ENCODE data around the gene CTSW. TPM values are rescaled to one million over a fixed set of nuclear protein-coding genes. Genes with fewer than 3 reads are reported as not detected.
A peak's percentile ranks its signal among the peaks of the same experiment; 100 is the strongest.
"Not testable (repeated sequence)": the region's sequence is repeated elsewhere in the genome, so short reads cannot be mapped to it uniquely, and the experiment has no call there.

Gene CTSW, protein sequence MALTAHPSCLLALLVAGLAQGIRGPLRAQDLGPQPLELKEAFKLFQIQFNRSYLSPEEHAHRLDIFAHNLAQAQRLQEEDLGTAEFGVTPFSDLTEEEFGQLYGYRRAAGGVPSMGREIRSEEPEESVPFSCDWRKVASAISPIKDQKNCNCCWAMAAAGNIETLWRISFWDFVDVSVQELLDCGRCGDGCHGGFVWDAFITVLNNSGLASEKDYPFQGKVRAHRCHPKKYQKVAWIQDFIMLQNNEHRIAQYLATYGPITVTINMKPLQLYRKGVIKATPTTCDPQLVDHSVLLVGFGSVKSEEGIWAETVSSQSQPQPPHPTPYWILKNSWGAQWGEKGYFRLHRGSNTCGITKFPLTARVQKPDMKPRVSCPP
- not detected in 2 replicates for total RNA-seq (2014; rRNA removed; shearing (Covaris generic))

- no peak for DNase-seq (ENCODE audit: low spot score)
These were observed at the start of gene CTSW for GRCh38 chr11:65879617-65880016. TSS of gene CTSW (plus strand) at chr11:65879837. CDS start at chr11:65879855, 18 bp downstream.

DNA sequence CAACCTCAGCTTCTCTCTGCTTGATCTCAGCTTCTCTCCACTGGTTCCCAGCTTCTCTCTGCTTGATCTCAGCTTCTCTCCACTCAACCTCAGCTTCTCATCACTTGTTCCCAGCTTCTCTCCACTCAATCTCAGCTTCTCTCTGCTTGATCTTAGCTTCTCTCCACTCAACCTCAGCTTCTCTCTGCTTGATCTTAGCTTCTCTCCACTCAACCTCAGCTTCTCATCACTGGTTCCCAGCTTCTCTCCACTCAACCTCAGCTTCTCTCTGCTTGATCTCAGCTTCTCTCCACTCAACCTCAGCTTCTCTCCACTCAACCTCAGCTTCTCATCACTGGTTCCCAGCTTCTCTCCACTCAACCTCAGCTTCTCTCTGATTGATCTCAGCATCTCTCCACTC lies 47.4 kb upstream of the CTSW start:
- not testable (repeated sequence) for DNase-seq (ENCODE audit: low spot score)

- no peak for DNase-seq (ENCODE audit: low spot score)
These were observed 46.2 kb upstream of the CTSW start, which contains the start of gene SNX32 for GRCh38 chr11:65833297-65834030. TSS of gene SNX32 (plus strand) at chr11:65833963. CDS start at chr11:65834066, 103 bp downstream.

DNA sequence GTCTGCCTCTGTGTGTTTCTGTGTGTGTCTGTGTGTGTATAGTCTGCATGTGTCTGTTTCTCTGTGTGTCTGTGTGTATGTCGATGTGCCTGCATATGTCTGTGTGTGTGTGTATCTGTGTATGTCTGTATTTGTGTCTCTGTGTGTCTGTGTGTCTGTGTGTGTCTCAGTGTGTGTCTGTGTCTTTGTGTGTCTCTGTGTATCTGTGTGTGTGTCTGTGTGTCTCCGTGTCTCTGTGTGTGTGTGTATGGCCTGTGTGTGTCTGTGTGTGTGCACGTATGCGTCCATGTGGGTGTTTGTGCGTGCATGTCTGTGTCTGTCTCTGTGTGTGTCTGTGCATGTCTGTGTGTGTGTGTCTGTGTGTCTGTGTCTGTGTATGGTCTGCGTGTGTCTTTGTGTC lies 45.4 kb upstream of the CTSW start:
- no peak for DNase-seq (ENCODE audit: low spot score)

DNA sequence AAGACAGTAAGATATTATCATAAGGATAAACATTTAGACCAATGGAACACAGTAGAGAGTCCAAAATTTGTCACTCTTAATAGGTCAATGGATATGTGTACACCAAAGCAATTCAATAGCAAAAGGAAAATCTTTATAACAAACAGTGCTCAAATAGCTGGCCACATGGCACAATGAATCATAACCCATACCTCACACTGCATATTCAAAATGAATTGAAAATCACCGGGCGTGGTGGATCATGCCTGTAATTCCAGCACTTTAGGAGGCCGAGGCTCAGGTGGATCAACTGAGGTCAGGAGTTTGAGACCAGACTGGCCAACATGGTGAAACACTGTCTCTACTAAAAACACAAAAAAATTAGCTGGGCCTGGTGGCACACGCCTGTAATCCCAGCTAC lies 37.5 kb upstream of the CTSW start:
- no peak for DNase-seq (ENCODE audit: low spot score)

DNA sequence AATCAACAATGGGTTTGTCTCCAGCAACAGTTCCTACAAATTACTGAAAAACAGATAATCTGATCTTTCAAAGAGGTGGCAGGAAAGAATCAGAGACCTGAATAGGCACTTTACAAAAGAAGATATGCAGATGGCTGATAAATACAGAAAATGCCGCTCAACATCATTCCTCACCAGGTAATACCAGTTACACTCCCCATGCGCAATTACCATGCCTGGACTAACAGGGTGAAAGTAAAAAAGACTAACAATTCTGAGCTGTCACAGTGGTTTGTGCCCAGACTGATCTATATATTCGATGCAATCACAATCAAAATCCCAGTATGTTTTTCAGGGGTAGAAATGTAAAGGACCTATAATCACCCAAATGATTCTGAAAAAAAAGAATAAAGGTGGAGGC lies 35.8 kb upstream of the CTSW start:
- DNase-seq (ENCODE audit: low spot score) = no peak

- no peak for DNase-seq (ENCODE audit: low spot score)
These were observed 35.3 kb upstream of the CTSW start for GRCh38 chr11:65844231-65844872.

DNA sequence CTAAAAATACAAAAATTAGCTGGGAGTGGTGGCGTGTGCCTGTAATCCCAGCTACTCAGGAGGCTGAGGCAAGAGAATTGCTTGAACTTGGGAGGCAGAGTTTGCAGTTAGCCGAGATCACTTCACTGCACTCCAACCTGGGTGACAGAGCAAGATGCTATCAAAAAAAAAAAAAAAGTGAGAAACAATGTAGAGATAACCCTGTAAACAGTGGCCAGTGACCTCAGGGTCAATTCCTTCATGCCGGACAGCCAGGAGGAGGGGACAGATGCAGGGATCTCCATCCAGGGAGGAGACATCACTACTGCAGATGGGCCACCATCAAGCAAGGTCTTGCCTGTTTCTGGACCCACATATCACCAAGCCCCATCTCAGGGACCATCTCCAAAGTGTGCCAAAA lies 31.9 kb upstream of the CTSW start:
- DNase-seq (ENCODE audit: low spot score) = no peak

GRCh38 chr11:65848693-65849092 lies 30.9 kb upstream of the CTSW start:
- not testable (repeated sequence) for DNase-seq (ENCODE audit: low spot score)

DNA sequence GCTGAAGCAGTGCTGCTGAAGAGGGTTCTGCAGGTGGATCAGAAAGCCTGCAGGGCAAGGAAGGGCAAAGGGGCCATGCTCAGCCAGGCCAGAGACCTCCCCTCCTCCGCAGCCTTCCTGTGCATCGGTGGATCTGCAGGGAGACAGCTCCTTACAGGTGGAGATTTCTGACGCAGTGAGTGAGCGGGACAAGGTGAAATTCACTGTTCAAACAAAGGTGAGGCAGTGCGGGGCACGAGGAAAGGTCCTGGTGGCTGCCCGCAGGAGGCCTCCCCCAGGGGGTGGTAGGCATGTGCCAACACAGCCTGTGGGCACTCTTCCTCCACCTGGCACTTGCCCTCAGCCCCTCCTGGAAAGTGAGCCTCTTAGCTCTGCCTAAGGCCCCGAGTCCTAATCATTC lies 30.3 kb upstream of the CTSW start:
- no peak for DNase-seq (ENCODE audit: low spot score)

DNA sequence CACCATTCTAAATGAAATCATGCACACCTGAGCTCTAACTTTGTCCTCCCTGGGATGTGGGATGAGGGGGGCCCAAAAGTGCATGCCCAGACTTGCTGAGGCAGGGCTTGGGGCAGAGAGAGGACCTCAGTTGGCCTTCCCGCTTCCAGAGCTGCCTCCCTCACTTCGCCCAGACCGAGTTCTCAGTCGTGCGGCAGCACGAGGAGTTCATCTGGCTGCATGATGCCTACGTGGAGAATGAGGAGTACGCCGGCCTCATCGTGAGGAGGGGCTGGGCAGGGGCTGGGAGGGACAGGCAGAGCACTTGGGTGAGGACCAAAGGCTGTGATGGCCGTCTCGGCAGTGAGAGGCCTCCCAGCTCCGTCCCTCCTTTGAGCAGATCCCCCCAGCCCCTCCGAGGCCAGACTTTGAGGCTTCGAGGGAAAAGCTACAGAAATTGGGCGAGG lies 29.8 kb upstream of the CTSW start:
- DNase-seq (ENCODE audit: low spot score) = no peak

- DNase-seq (ENCODE audit: low spot score) = no peak
These were observed 29.2 kb upstream of the CTSW start for GRCh38 chr11:65850217-65851082.

DNA sequence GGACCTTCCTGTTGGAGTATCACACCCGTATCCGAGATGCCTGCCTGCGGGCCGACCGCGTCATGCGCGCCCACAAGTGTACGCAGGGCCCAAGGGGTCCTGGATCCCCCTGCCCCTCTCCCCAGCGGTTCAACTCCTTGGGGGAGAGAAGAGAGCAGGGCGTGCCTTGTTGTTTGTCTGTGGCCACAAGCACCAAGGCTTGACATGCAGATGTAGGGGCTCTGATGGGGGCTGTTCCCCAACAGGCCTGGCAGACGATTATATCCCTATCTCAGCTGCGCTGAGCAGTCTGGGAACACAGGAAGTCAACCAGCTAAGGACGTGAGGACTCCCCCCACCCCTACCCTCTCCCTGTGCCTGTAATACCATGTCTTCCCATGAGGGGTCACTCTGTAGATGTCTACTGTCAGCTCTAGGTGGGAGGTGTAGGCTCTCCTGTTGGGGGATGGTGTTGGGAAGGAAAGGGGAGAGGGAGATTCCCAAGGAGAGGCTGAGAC lies 28.5 kb upstream of the CTSW start:
- DNase-seq (ENCODE audit: low spot score) = peak; percentile 70

DNA sequence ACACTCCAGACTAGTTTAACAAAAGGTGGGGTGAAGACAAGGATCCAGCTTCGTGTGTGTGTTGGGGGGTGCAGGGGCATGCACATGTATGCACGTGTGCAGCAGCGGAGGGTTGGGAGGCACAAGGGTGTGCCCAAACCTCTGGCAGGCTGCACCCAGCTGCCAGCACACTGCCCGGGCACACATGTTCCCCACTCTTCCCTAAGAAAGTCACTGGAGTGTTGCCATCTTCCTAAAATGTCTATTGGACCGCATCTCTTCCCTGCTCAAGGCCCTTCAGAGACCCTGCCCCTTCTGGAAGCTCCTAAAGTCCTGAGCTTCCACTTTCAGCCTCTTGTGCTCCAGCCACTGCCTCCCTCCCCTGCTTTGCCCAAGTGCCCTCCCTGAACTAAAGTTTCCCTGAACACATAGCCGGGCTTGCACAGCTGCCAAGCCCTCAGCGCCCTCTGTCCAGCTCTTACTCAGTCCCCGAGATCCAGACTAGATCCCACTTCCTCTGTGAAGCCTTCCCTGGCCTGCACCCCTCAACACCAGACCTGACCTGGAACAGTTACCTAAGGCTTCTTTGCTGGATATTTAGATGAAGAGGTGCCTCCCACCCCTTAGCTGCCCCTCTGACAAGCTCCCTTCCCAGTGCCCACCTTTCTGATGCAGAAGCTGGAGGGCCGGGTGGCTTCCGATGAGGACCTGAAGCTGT lies 27.7 kb upstream of the CTSW start:
- peak; percentile 34 for DNase-seq (ENCODE audit: low spot score)

DNA sequence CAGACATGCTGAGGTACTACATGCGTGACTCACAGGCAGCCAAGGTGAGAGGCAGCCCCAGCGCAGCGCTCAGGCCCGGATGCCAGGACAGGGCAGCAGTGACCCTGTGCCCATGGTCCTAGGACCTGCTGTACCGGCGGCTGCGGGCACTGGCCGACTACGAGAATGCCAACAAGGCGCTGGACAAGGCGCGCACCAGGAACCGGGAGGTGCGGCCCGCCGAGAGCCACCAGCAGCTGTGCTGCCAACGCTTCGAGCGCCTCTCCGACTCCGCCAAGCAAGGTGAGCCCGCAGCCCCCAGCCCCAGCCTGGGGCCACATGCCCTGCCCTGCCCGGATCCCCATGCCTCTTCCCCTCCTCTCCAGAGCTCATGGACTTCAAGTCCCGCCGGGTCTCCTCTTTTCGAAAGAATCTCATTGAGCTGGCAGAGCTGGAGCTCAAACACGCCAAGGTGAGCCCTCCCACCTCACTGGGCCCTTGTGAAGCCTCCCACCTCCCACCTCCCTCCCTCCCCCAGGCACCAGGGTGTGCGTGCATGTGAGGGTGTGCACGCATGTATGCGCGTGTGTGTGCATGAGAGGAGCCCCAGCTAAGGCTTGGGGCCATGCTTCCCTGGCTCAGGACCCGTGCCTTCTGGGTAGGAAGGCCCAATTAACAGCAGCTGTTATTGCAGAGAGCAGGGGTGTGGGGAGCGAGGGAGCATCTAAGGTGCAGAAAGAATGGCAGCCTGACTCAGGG lies 27.0 kb upstream of the CTSW start:
- DNase-seq (ENCODE audit: low spot score) = no peak

GRCh38 chr11:65853246-65853979 lies 26.2 kb upstream of the CTSW start:
- no peak for DNase-seq (ENCODE audit: low spot score)

DNA sequence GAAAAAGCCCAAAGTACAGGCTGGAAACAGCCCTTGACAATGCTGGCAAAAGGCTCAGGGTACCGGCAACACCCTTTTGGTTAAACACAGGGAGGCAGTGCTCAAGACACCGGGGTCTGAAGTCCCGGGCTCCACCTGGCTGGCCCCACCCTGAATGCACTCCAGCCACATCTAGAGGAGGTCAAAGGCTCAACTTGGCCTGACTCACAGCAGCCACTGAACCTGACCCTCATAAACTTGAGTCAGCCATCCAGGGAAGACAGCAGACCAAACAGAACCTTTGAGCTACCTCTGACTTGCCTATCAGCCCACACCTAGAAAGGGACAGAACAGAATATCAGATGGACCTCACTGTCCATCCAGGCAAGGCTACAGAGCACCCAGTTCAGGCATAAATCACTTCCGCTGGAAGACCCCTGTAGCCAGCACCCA lies 25.5 kb upstream of the CTSW start:
- peak; percentile 65 for DNase-seq (ENCODE audit: low spot score)

GRCh38 chr11:65854852-65855837 lies 24.5 kb upstream of the CTSW start:
- DNase-seq (ENCODE audit: low spot score) = no peak

Data from HT-29 (cell line).